HG02610 (cell line): Measurements from ENCODE around the gene WIPF2.

Source experiments
- ATAC-seq: cut with Tn5 transposase; IDR thresholded peaks from one replicate; pipeline ENCODE4 v1.9.1; 2021; ENCODE audit warnings: mild to moderate bottlenecking, moderate library complexity; ENCODE audit not compliant: unreplicated experiment

Gene WIPF2

GRCh38 chr17:40218740-40219593, at the start of gene WIPF2:
Gene WIPF2, plus strand, starts transcription at chr17:40219304. Its CDS starts 37,156 bp downstream, at chr17:40256460.
- ATAC-seq = peak; percentile 86

DNA sequence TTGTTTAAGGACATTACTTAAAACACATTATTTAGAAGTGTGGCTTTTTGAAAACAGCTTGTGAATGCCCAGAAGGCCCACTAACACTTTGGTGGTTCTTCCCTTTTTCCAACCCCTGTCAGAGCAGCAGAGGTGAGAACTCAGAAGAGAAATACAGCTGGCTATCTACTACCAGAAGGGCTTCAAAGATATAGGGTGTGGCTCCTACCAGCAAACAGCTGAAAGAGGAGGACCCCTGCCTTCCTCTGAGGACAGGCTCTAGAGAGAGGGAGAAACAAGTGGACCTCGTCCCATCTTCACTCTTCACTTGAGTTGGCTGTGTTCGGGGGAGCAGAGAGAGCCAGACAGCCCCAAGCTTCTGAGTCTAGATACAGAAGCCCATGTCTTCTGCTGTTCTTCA, 48.8 kb upstream of the WIPF2 start:
- ATAC-seq = no peak

DNA sequence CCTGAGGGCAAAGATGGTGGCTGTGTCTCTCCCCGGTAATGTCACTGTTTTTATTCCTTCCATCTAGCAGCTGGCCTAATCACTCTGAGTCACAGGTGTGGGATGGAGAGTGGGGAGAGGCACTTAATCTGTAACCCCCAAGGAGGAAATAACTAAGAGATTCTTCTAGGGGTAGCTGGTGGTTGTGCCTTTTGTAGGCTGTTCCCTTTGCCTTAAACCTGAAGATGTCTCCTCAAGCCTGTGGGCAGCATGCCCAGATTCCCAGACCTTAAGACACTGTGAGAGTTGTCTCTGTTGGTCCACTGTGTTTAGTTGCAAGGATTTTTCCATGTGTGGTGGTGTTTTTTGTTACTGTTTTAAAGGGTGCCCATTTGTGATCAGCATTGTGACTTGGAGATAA, 47.4 kb upstream of the WIPF2 start:
- no peak for ATAC-seq

DNA sequence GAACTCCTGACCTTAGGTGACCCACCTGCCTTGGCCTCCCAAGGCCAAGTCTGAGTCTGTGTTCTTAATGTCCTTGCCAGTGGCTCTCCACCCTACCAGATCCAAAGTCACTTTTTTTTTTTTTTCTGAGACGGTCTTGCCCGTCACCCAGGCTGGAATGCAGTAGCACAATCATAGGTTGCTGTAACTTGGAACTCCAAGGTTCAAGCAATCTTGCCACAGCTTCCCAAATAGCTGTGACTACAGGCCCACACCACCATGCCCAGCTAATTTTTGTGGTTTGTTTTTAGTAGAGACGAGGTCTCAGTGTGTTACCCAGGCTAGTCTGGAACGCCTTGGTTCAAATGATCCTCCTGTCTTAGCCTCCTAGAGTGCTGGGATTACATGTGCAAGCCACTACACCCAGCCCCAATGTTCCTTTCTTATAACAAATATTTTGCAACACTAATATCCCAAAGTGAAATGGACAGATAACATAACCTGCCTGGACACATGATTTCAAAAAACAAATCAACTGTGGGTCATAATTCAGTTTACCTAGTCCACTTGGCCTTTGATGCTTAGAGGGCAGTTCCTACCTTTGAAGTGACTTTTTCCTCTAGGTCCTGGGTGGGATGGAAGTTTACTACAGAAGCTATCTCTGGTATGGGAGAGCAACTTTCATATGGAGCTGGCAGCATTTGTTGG, 45.9 kb upstream of the WIPF2 start:
- no peak for ATAC-seq

GRCh38 chr17:40173778-40174135, 45.3 kb upstream of the WIPF2 start:
- no peak for ATAC-seq

- ATAC-seq = no peak
Measured at GRCh38 chr17:40174514-40174913, 44.6 kb upstream of the WIPF2 start.

DNA sequence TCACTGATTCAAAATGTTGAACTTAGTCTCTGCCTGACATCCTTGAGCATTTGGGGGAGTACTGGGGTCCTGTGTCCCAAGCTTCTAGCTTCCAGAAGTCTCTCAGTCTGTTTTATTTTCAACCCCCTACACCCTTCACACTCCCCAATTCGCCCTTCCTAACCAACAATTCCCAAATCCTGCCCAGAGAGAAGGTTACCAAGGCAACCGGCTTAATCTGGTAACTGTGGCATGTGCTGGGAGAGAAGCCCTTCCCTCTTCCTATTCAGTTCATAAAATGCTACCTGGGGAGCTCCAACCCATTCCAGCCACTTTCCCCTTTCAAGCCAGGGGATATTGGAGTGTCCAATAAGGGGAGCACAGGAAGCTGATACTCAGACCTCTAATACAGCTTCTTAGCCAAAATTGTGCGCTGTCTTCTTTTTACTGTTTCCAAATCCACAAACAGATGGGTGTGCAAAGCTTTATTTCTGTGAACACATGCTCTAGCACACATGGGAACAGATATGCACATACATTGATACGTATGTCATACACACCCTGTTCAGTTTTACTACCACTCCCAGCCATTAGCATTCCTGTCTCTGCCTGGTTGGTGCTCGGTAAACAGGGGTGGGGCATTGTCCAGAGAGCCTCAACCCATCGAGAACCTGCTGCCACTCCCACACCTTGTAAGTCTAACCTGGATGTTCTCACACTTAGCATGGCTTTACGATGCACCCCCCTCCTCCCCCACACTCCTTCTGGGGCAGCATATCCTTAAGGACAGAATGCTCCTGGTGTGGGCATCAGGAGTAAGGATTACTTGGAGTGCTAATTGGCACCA, 43.0 kb upstream of the WIPF2 start:
- ATAC-seq = no peak

- ATAC-seq = no peak
Measured at GRCh38 chr17:40176754-40177110, 42.4 kb upstream of the WIPF2 start.

DNA sequence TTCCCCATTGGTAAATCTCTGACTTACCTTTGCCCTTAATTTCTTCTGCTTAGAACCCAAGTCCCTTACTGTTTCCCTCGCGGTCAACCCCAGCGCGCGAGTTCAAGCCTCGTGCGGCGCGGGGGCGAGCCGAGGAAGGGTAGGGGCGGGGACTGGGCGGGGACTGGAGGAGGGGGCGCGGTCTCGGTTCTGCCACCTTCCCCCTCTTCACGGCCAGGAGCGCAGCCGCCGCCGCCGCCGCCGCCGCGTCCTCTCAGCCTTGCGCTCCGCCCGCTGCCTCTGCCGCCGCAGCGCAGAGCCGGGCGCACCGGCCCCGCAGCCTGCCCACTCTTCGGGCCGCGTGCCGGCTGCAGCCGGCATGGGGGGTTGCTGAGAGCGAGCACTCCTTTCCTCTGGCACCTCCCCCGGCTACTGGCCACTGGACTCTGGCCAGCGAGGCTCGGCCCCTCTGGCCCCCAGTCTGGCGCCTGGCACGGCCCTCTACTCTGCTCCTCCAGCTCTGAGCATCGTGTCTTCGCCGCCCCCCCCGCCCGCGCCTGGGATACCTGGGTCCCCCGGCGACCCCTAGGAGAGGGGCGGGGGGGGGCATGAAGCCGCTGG, 41.7 kb upstream of the WIPF2 start, which contains the start of gene RAPGEFL1:
TSS of gene RAPGEFL1 (plus strand) at position 196 of the 600 bp plus-strand sequence. CDS start at position 588, 392 bp downstream.
- ATAC-seq = peak; percentile 66

DNA sequence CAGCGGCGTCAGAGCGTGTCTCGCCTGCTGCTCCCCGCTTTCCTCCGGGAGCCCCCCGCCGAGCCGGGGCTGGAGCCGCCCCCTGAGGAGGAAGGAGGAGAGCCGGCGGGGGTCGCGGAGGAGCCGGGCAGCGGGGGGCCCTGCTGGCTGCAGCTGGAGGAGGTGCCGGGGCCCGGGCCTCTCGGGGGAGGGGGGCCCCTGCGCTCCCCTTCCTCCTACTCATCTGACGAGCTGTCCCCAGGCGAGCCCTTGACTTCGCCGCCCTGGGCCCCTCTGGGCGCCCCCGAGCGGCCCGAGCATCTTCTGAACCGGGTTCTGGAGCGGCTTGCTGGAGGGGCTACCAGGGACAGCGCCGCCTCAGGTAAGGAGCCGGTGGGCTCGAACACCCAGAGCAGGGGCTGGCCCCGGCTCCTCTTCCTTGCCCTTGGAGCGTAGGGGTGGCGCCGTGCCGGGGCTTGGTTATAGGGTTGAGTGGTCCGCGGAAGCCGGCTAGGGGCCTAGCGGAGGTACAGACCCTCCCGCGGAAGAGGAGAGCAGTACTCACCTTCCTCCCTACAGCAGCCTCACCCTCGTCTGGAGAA, 41.0 kb upstream of the WIPF2 start:
- ATAC-seq = no peak

- no peak for ATAC-seq
Measured at GRCh38 chr17:40178660-40179059, 40.4 kb upstream of the WIPF2 start.

GRCh38 chr17:40179923-40180659, 39.0 kb upstream of the WIPF2 start:
- ATAC-seq = no peak

DNA sequence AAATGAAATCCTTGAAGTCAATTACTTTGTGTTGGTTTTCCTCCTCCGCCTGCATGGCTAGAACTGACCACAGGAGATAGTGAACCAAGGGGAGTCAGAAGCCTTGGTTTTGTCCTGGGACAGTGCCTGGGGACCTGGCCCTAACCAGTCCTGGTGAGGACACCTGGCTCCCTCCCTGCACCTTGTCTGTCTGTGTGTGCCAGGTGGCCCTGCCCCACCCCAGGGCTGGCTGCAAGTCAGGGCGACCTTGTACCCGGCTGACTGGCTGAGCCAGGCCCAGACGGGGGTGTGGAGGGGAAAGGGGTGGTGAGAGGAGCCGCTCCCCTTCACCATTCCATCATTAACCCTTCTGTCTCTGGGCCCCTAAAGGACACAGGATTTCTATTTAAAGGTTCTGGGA, 38.4 kb upstream of the WIPF2 start:
- no peak for ATAC-seq

GRCh38 chr17:40181205-40181604, 37.9 kb upstream of the WIPF2 start:
- ATAC-seq = no peak

DNA sequence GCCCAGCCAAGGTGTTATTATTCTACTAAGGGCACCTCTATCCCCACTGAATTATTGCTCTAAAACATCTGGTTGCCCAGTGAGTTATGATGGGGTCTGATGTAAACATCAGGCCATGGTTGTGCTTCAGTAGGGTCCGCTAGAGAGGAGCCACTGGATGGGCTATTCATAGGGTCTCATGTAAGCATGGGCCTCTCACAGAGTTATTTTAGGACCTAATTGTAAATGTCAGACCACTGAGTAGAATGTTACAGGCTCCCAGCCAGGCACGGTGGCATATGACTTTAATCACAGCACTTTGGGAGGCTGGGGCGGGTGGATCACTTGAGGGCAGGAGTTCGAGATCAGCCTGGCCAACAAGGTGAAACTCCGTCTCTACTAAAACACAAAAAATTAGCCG, 36.5 kb upstream of the WIPF2 start:
- ATAC-seq = no peak

DNA sequence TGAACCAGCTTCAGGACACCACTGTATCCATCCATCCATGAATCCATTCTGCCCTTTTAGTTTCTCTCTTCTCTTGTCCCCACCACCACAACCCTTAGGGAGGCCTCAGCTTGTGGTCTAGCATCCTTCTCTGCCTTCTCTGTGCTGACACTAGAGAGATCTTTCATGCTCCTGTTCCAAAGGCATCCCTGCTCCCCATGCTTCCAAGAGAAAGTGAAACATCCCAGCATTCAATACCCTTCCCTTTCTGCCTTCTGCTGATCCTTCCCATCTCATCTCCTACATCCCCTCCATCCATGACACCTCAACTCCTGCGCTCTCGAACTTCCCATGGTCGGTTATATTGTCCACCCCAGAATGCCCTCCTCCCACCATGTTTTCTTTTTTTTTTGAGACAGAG, 31.9 kb upstream of the WIPF2 start:
- no peak for ATAC-seq

DNA sequence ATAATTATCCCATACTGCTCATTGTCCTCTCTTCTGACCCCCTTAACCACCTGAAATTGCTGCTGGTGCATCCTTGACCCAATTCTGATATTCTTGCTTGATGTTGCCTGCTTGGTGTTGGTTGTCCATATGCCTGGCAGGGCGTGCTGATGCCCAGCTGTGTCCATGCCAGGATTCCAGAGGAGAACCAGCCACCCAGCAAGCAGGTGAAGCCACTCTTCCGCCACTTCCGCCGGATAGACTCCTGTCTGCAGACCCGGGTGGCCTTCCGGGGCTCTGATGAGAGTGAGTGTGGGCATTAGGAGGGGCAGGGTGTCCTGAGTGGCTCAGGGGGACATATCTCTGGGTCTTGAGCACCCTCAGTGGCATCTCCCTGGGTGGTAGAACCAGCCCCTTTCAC, 30.4 kb upstream of the WIPF2 start:
- ATAC-seq = no peak

DNA sequence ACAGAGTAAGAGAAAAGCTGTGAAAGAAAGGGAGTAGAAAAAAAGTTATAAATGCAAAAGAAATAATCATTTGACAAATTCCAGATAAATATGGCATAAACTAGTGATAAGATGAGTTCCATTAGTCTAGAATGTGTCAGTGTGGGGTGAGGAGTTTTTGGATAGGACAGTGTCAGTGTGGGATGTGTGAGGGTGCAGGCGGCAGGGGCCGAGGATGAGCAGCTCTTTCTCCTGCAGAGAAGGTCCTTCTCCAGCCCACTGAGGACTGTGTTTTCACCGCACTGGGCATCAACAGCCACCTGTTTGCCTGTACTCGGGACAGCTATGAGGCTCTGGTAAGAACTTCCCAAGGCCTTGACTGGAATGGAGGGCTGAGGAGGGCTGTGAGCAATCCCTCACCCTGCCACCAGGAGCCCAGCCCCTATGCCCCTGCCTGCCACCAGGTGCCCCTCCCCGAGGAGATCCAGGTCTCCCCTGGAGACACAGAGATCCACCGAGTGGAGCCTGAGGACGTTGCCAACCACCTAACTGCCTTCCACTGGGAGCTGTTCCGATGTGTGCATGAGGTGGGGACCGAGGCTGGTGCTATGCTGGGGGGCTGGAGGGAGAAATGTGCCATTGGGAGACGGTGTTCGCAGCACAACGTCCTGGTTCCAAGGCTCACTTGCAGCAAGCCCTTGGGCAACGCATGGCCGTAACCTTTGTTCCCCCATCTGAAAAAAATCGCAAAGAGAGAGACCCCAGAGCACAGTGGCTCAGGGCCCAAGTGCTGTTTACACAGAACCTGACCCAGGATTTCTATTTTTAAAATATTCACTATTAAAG, 28.7 kb upstream of the WIPF2 start:
- no peak for ATAC-seq
